HEK293 (cell line): ENCODE results near the gene UNC5B.

Experiments used
- CTCF ChIA-PET: fragments of 350-600 bp; formaldehyde crosslinking; extraction: SDS; loops from one replicate; lab custom pipeline; 2021; ENCODE audit warnings: antibody characterized with exemption; lab: Yijun Ruan, JAX
- POLR2A ChIA-PET: fragments of 300-600 bp; formaldehyde crosslinking; extraction: SDS; loops from one replicate; lab custom pipeline; 2020; ENCODE audit warnings: antibody characterized with exemption, inconsistent platforms; lab: Yijun Ruan, JAX
- H3K27ac ChIP-seq: fragments of 200-500 bp; sonication (Bioruptor generic); 2 replicates; pipeline ENCODE4 v1.5.1; 2014; ENCODE audit warnings: low read depth, low read length, control low read depth, inconsistent platforms; ENCODE audit errors: extremely low read depth
- H3K36me3 ChIP-seq, 2 experiments: fragments of 200-500 bp in 1 of 2; sonication (Bioruptor generic) in 1 of 2; 1 replicate in 1 of 2; 2 replicates in 1 of 2; pipeline ENCODE4 v1.5.1; 2014 to 2017; ENCODE audit warnings: inconsistent platforms in 2 of 2, low read length in 2 of 2; ENCODE audit not compliant: control insufficient read depth in 2 of 2, insufficient read depth in 1 of 2
- H3K4me1 ChIP-seq: fragments of 200-500 bp; sonication (Bioruptor generic); 2 replicates; pipeline ENCODE4 v1.5.1; 2014; ENCODE audit warnings: mild to moderate bottlenecking, low read length, inconsistent platforms; ENCODE audit not compliant: control insufficient read depth, insufficient read depth
- H3K4me3 ChIP-seq: 2 replicates; pipeline ENCODE4 v1.5.1; 2011; ENCODE audit warnings: low read depth, mild to moderate bottlenecking, control low read depth, low read length, moderate library complexity
- H3K9me3 ChIP-seq: fragments of 200-500 bp; sonication (Bioruptor generic); 2 replicates; pipeline ENCODE4 v1.5.1; 2014; ENCODE audit warnings: low read depth, low read length, inconsistent platforms; ENCODE audit not compliant: control insufficient read depth, insufficient read depth
- BCL11A ChIP-seq: fragments of 450-650 bp; formaldehyde crosslinking; IDR thresholded peaks from 2 replicates; pipeline ENCODE4 v1.5.1; 2016; ENCODE audit warnings: low read depth, missing biosample characterization, missing genetic modification characterization
- ELK4 ChIP-seq: IDR thresholded peaks from 2 replicates; pipeline ENCODE4 v1.6.1; 2011; ENCODE audit warnings: mild to moderate bottlenecking, low read depth, low read length, borderline replicate concordance
- HOXA7 ChIP-seq: sonication (generic); formaldehyde crosslinking; IDR thresholded peaks from 2 replicates; pipeline ENCODE4 v1.8.1; 2022; ENCODE audit warnings: missing genetic modification reagents, borderline replicate concordance
- KLF16 ChIP-seq: fragments of 450-650 bp; formaldehyde crosslinking; IDR thresholded peaks from 2 replicates; pipeline ENCODE4 v1.5.1; 2017; ENCODE audit warnings: missing biosample characterization, missing genetic modification characterization
- KLF9 ChIP-seq: fragments of 450-650 bp; formaldehyde crosslinking; IDR thresholded peaks from 2 replicates; pipeline ENCODE4 v1.5.1; 2016; ENCODE audit warnings: missing biosample characterization, missing genetic modification characterization, low read depth
- TCF7L2 ChIP-seq: IDR thresholded peaks from 2 replicates; pipeline ENCODE4 v1.6.1; 2011; ENCODE audit warnings: low read depth, mild to moderate bottlenecking, inconsistent platforms, low read length, moderate library complexity, borderline replicate concordance
- TRIM28 ChIP-seq: IDR thresholded peaks from 2 replicates; pipeline ENCODE4 v1.6.1; 2011; ENCODE audit warnings: low read length, control low read depth, borderline replicate concordance
- ZBTB49 ChIP-seq: fragments of 450-650 bp; formaldehyde crosslinking; IDR thresholded peaks from 2 replicates; pipeline ENCODE4 v1.5.1; 2016; ENCODE audit warnings: missing biosample characterization, missing genetic modification characterization, low read depth
- ZNF114 ChIP-seq: fragments of 450-650 bp; formaldehyde crosslinking; IDR thresholded peaks from 2 replicates; pipeline ENCODE4 v1.5.0; 2017; ENCODE audit warnings: missing biosample characterization, missing genetic modification characterization
- ZNF138 ChIP-seq: fragments of 450-650 bp; formaldehyde crosslinking; IDR thresholded peaks from 2 replicates; pipeline ENCODE4 v1.5.1; 2016; ENCODE audit warnings: missing biosample characterization, missing genetic modification characterization, borderline replicate concordance
- ZNF174 ChIP-seq: fragments of 450-650 bp; formaldehyde crosslinking; IDR thresholded peaks from 2 replicates; pipeline ENCODE4 v1.5.0; 2017; ENCODE audit warnings: missing biosample characterization, mild to moderate bottlenecking, missing genetic modification characterization
- ZNF18 ChIP-seq: fragments of 450-650 bp; formaldehyde crosslinking; IDR thresholded peaks from 2 replicates; pipeline ENCODE4 v1.5.1; 2016; ENCODE audit warnings: missing biosample characterization, missing genetic modification characterization
- ZNF202 ChIP-seq: fragments of 450-650 bp; formaldehyde crosslinking; IDR thresholded peaks from 2 replicates; pipeline ENCODE4 v1.5.1; 2016; ENCODE audit warnings: missing biosample characterization, missing genetic modification characterization, borderline replicate concordance
- ZNF513 ChIP-seq: fragments of 450-650 bp; IDR thresholded peaks from 2 replicates; pipeline ENCODE4 v1.5.1; 2018; ENCODE audit warnings: missing biosample characterization, missing genetic modification characterization
- ZNF529 ChIP-seq: fragments of 450-650 bp; formaldehyde crosslinking; IDR thresholded peaks from 2 replicates; pipeline ENCODE4 v1.5.1; 2017; ENCODE audit warnings: missing genetic modification characterization, missing biosample characterization; ENCODE audit not compliant: insufficient replicate concordance
- ZNF580 ChIP-seq: fragments of 450-650 bp; formaldehyde crosslinking; IDR thresholded peaks from 2 replicates; pipeline ENCODE4 v1.5.1; 2016; ENCODE audit warnings: missing biosample characterization, missing genetic modification characterization
- ZNF624 ChIP-seq: fragments of 450-650 bp; formaldehyde crosslinking; IDR thresholded peaks from 2 replicates; pipeline ENCODE4 v1.5.1; 2017; ENCODE audit warnings: missing biosample characterization, missing genetic modification characterization
- ZNF76 ChIP-seq: fragments of 450-650 bp; formaldehyde crosslinking; IDR thresholded peaks from 2 replicates; pipeline ENCODE4; 2016; ENCODE audit warnings: low read depth, missing biosample characterization, missing genetic modification characterization, borderline replicate concordance
- ZSCAN16 ChIP-seq: fragments of 450-650 bp; formaldehyde crosslinking; IDR thresholded peaks from 2 replicates; pipeline ENCODE4 v1.5.1; 2016; ENCODE audit warnings: missing biosample characterization, missing genetic modification characterization
- TF ChIP-seq, protein P1 (sequence below): fragments of 450-650 bp; formaldehyde crosslinking; IDR thresholded peaks from 2 replicates; pipeline ENCODE4 v1.5.1; 2016; ENCODE audit warnings: missing biosample characterization, missing genetic modification characterization
- TF ChIP-seq, protein P2 (sequence below): fragments of 450-650 bp; formaldehyde crosslinking; IDR thresholded peaks from 2 replicates; pipeline ENCODE4 v1.5.1; 2016; ENCODE audit warnings: missing biosample characterization, missing genetic modification characterization

UNC5B gene

DNA sequence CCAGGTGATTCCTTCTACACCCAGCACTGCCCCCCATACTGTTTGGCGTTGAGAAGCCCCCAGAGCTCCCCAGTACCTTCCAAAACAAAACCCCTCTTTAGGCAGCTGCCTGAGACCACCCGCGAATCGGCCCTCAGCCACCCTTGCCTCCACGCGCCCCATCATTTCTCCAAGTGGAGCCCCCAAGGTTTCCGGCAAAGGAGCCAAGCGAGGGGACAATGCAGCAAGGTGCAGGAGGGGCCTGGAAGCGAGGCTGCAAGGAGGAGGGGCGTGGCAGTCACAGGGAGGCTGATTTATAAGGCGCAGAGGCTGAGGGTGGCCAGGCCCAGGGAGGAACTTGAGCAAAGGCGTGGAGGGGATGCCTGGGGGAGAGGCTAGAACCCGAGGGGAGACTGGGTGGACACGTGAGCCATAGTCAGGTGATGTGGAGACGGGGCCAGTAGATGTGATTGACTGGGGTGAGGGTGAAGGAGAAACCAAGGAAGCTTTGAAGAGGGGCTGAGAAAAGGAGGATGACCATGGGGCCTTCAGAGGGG, 122.9 kb downstream of the UNC5B start (continued):
- no peak for TF ChIP-seq ZBTB49 (tag by site-specific recombination)
- no peak for TF ChIP-seq ZNF580 (tag by site-specific recombination)
- TF ChIP-seq, protein P1, sequence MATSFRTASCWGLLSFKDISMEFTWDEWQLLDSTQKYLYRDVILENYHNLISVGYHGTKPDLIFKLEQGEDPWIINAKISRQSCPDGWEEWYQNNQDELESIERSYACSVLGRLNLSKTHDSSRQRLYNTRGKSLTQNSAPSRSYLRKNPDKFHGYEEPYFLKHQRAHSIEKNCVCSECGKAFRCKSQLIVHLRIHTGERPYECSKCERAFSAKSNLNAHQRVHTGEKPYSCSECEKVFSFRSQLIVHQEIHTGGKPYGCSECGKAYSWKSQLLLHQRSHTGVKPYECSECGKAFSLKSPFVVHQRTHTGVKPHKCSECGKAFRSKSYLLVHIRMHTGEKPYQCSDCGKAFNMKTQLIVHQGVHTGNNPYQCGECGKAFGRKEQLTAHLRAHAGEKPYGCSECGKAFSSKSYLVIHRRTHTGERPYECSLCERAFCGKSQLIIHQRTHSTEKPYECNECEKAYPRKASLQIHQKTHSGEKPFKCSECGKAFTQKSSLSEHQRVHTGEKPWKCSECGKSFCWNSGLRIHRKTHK (tag by site-specific recombination) = no peak
- no peak for TF ChIP-seq BCL11A (tag by site-specific recombination)
- TF ChIP-seq KLF16 (tag by site-specific recombination) = no peak

GRCh38 chr10:71336632-71337031, 124.3 kb downstream of the UNC5B start:
- no peak overlapping the region for H3K4me3 ChIP-seq
- H3K4me1 ChIP-seq = no peaks in the 10 kb centered on the region
- CTCF ChIA-PET = interaction anchor here (1.5 kb wide), 1 partner anchor 17 kb away, joined by 5 read pairs; no protein-coding TSS in a partner anchor
- H3K27ac ChIP-seq = no peak overlapping the region
- H3K36me3 ChIP-seq = no peaks in the 10 kb centered on the region
- POLR2A ChIA-PET = no interaction called here
- H3K9me3 ChIP-seq = no peaks in the 10 kb centered on the region
- TF ChIP-seq ZNF138 (tag by site-specific recombination) (no peak), ZNF624 (tag by site-specific recombination) (no peak), TCF7L2 (no peak), ZNF513 (tag by site-specific recombination) (no peak), KLF9 (tag by site-specific recombination) (no peak), ZNF202 (tag by site-specific recombination) (no peak), ZBTB49 (tag by site-specific recombination) (no peak), ZNF114 (no peak), ZNF18 (no peak), ZNF174 (tag by site-specific recombination) (no peak), ZNF529 (tag by site-specific recombination) (no peak), ZSCAN16 (tag by site-specific recombination) (no peak), HOXA7 (no peak), ZNF76 (tag by site-specific recombination) (no peak), ELK4 (no peak), TRIM28 (no peak)
- TF ChIP-seq, protein P2, sequence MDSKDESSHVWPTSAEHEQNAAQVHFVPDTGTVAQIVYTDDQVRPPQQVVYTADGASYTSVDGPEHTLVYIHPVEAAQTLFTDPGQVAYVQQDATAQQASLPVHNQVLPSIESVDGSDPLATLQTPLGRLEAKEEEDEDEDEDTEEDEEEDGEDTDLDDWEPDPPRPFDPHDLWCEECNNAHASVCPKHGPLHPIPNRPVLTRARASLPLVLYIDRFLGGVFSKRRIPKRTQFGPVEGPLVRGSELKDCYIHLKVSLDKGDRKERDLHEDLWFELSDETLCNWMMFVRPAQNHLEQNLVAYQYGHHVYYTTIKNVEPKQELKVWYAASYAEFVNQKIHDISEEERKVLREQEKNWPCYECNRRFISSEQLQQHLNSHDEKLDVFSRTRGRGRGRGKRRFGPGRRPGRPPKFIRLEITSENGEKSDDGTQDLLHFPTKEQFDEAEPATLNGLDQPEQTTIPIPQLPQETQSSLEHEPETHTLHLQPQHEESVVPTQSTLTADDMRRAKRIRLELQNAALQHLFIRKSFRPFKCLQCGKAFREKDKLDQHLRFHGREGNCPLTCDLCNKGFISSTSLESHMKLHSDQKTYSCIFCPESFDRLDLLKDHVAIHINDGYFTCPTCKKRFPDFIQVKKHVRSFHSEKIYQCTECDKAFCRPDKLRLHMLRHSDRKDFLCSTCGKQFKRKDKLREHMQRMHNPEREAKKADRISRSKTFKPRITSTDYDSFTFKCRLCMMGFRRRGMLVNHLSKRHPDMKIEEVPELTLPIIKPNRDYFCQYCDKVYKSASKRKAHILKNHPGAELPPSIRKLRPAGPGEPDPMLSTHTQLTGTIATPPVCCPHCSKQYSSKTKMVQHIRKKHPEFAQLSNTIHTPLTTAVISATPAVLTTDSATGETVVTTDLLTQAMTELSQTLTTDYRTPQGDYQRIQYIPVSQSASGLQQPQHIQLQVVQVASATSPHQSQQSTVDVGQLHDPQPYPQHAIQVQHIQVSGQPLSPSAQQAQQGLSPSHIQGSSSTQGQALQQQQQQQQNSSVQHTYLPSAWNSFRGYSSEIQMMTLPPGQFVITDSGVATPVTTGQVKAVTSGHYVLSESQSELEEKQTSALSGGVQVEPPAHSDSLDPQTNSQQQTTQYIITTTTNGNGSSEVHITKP (tag by site-specific recombination) = no peak
